ENCODE data around the gene OGFRL1.

DNA sequence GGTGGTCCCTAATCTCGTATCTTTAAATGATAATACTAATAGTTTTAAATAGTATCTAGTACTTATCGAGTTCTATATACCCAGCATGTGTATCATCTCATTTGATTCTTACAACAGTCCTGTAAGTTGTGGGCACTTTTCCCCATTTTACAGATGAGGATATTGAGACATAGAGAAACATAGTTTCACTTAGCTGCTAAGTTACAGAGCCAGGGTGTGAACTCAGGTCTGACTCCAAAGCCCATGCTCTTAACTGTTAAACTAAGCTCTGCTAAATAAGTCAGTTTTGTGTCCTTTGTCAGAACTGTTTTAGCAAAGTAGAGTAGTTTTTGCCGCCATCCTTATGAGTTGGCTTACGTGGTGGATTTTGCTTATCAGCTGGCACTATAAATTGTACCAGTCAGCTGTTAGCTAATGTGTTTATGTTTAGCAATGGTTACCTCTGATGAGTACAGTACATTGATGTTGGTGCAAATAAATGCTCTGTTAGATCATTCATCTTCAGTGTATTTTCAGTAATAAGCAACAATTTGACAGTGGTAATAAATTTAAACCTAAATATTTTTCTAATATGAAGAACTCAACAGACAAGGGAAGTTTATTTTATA lies 12.1 kb downstream of the OGFRL1 start:
- TF ChIP-seq EZH2phosphoT487 (IDR thresholded peaks at IDR 0.05; ENCODE audit: borderline replicate concordance) (no peak), EGR1 (IDR thresholded peaks at IDR 0.05; ENCODE audit: low read depth) (no peak), ZFX (IDR thresholded peaks at IDR 0.05) (no peak), CTCF (IDR thresholded peaks at IDR 0.05 in 2 of 3, conservative IDR thresholded peaks at IDR 0.05 in 1 of 3; ENCODE audit: borderline replicate concordance in 1 of 3, insufficient read depth in 1 of 3, low read depth in 2 of 3, low read length in 2 of 3) (no peak), EZH2 (IDR thresholded peaks at IDR 0.05) (no peak), POLR2A (IDR thresholded peaks at IDR 0.05; ENCODE audit: borderline replicate concordance, extremely low read depth, insufficient read depth, insufficient read length) (no peak), ZNF274 (IDR thresholded peaks at IDR 0.05; ENCODE audit: low read depth, low read length) (no peak), SRF (IDR thresholded peaks at IDR 0.05; ENCODE audit: low read depth) (no peak), CEBPB (IDR thresholded peaks at IDR 0.05; ENCODE audit: low read depth) (no peak), JUND (IDR thresholded peaks at IDR 0.05) (no peak), SP1 (IDR thresholded peaks at IDR 0.05; ENCODE audit: low read depth) (no peak), POLR2AphosphoS5 (IDR thresholded peaks at IDR 0.05; ENCODE audit: low read depth, low read length) (no peak)
- TF ChIP-seq, protein P1, sequence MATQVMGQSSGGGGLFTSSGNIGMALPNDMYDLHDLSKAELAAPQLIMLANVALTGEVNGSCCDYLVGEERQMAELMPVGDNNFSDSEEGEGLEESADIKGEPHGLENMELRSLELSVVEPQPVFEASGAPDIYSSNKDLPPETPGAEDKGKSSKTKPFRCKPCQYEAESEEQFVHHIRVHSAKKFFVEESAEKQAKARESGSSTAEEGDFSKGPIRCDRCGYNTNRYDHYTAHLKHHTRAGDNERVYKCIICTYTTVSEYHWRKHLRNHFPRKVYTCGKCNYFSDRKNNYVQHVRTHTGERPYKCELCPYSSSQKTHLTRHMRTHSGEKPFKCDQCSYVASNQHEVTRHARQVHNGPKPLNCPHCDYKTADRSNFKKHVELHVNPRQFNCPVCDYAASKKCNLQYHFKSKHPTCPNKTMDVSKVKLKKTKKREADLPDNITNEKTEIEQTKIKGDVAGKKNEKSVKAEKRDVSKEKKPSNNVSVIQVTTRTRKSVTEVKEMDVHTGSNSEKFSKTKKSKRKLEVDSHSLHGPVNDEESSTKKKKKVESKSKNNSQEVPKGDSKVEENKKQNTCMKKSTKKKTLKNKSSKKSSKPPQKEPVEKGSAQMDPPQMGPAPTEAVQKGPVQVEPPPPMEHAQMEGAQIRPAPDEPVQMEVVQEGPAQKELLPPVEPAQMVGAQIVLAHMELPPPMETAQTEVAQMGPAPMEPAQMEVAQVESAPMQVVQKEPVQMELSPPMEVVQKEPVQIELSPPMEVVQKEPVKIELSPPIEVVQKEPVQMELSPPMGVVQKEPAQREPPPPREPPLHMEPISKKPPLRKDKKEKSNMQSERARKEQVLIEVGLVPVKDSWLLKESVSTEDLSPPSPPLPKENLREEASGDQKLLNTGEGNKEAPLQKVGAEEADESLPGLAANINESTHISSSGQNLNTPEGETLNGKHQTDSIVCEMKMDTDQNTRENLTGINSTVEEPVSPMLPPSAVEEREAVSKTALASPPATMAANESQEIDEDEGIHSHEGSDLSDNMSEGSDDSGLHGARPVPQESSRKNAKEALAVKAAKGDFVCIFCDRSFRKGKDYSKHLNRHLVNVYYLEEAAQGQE (IDR thresholded peaks at IDR 0.05; ENCODE audit: low read depth), result no peak
- TF ChIP-seq, protein P2, sequence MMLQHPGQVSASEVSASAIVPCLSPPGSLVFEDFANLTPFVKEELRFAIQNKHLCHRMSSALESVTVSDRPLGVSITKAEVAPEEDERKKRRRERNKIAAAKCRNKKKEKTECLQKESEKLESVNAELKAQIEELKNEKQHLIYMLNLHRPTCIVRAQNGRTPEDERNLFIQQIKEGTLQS (IDR thresholded peaks at IDR 0.05), result no peak

All from HCT116 (cell line).